GM12865 (cell line): ENCODE measurements around the gene ARAP3.
"Not testable (repeated sequence)": the region's sequence is repeated elsewhere in the genome, so short reads cannot be mapped to it uniquely, and the experiment has no call there.

Experiments
- DNase-seq: peaks from one replicate; pipeline ENCODE4 v3.0.0; 2010; ENCODE audit warnings: low read depth
- H3K4me3 ChIP-seq: 2 replicates; pipeline ENCODE4 v1.5.1; 2011; ENCODE audit warnings: mild to moderate bottlenecking, low read depth, low read length, control low read depth
- TF ChIP-seq, protein P1 (sequence below): IDR thresholded peaks from 2 replicates; pipeline ENCODE4 v1.5.1; 2011; ENCODE audit warnings: low read length, control low read depth, low read depth, inconsistent platforms; ENCODE audit not compliant: insufficient read depth; ENCODE audit errors: missing control alignments

Gene ARAP3, protein sequence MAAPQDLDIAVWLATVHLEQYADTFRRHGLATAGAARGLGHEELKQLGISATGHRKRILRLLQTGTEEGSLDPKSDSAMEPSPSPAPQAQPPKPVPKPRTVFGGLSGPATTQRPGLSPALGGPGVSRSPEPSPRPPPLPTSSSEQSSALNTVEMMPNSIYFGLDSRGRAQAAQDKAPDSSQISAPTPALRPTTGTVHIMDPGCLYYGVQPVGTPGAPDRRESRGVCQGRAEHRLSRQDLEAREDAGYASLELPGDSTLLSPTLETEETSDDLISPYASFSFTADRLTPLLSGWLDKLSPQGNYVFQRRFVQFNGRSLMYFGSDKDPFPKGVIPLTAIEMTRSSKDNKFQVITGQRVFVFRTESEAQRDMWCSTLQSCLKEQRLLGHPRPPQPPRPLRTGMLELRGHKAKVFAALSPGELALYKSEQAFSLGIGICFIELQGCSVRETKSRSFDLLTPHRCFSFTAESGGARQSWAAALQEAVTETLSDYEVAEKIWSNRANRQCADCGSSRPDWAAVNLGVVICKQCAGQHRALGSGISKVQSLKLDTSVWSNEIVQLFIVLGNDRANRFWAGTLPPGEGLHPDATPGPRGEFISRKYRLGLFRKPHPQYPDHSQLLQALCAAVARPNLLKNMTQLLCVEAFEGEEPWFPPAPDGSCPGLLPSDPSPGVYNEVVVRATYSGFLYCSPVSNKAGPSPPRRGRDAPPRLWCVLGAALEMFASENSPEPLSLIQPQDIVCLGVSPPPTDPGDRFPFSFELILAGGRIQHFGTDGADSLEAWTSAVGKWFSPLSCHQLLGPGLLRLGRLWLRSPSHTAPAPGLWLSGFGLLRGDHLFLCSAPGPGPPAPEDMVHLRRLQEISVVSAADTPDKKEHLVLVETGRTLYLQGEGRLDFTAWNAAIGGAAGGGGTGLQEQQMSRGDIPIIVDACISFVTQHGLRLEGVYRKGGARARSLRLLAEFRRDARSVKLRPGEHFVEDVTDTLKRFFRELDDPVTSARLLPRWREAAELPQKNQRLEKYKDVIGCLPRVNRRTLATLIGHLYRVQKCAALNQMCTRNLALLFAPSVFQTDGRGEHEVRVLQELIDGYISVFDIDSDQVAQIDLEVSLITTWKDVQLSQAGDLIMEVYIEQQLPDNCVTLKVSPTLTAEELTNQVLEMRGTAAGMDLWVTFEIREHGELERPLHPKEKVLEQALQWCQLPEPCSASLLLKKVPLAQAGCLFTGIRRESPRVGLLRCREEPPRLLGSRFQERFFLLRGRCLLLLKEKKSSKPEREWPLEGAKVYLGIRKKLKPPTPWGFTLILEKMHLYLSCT (N-terminal part only)

DNA sequence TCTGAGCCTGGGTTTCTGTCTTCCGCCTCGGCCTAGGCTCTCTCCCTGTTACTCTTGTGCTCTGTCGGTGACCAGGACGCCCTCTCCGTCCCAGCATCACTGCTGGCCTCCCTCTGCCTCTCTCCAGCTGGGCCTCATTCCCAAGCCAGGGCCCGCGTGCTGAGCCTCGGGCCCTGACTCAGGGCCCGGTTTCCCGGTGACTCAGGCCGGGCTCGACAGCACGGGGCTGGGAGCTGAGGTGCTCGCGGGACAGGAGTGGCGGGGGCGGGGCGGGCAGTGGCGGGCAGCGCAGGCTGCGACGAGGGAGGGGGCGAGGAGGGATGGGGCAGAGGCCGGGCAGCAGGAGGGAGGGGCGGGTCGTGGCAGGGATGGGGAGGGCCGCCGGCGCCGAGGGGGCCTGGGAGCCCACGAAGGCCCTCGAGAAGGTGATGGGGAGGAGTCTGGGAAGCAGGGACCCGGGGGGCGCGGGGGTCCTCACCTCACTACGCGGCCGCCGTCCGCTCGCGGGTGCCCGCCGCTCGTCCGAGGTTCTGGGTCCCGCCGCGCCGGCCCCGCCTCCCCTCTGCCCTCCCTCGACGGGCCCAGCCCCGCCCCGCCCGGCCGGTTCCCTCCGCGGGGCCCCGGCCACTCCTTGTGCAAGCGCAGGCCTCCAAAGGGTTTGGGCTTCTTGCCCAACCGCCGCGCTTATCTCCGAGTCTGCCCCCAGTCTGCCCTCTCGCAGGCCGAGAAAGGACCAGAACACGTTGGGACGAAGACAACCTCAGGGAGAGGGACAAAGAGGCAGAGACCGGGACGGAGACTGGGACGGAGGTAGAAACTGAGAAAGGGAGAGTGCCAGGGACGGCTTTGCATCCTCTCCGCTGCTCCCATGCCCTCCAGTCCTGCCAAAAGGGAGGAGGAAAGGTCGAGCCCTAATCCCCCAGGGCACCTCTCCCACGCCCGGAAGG lies at the start of gene ARAP3:
Gene ARAP3, minus strand, starts transcription at position 536 of the 947 bp plus-strand sequence. CDS start 1,744 bp downstream, outside the sequence.
- H3K4me3 ChIP-seq = no peak within 1 kb of the TSS
- DNase-seq = no peak
- TF ChIP-seq, protein P1, sequence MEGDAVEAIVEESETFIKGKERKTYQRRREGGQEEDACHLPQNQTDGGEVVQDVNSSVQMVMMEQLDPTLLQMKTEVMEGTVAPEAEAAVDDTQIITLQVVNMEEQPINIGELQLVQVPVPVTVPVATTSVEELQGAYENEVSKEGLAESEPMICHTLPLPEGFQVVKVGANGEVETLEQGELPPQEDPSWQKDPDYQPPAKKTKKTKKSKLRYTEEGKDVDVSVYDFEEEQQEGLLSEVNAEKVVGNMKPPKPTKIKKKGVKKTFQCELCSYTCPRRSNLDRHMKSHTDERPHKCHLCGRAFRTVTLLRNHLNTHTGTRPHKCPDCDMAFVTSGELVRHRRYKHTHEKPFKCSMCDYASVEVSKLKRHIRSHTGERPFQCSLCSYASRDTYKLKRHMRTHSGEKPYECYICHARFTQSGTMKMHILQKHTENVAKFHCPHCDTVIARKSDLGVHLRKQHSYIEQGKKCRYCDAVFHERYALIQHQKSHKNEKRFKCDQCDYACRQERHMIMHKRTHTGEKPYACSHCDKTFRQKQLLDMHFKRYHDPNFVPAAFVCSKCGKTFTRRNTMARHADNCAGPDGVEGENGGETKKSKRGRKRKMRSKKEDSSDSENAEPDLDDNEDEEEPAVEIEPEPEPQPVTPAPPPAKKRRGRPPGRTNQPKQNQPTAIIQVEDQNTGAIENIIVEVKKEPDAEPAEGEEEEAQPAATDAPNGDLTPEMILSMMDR = no peak

DNA sequence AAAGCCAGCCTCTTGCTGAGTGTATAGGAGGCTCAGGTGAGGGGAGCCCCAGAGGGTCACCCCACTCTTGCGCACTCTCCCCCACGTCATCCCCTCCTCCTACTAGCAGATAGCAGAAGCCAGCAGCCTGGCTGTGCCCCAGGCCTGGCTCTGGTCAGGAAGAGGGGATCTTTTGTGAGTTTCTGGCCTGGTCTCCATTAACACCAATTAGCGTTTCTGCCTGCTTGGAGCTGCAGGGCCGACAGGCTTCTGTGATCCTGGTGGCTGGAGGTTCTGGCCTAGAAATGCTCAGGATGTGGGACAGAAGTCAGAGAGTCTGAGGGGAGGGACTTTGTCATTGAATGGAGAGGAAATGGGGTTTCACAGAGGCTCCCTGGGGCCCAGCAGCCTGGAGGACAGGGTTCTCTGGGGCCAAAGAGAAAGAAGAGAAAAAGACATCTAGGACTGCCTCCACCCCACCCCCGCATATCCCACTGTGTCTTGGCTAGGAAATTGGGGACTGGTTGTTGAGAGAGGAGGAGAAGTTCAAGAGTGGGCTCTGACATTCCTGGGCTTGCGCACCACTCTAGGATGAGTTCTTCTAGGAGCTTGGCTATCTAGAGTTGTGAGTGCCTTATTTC lies 47.5 kb upstream of the ARAP3 start:
- TF ChIP-seq, protein P1 = no peak
- DNase-seq = no peak
- no peak overlapping the region for H3K4me3 ChIP-seq

DNA sequence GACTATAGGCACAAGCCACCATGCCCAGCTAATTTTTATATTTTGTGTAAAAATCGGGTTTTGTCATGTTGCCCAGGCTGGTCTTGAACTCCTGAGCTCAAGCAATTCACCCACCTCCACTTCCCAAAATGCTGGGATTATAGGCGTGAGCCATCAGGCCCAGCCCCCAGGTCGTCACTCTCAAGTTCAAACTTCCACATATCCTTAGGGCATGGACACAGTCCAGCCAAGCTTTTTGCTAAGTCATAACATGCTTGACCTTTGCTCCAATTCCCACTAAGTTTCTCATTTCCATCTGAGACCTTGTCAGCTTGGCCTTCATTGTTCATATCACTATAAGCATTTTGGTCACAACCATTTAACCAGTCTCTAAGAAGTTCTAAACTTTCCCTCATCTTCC lies 43.9 kb upstream of the ARAP3 start:
- DNase-seq = no peak
- TF ChIP-seq, protein P1 = no peak
- H3K4me3 ChIP-seq = no peak overlapping the region

DNA sequence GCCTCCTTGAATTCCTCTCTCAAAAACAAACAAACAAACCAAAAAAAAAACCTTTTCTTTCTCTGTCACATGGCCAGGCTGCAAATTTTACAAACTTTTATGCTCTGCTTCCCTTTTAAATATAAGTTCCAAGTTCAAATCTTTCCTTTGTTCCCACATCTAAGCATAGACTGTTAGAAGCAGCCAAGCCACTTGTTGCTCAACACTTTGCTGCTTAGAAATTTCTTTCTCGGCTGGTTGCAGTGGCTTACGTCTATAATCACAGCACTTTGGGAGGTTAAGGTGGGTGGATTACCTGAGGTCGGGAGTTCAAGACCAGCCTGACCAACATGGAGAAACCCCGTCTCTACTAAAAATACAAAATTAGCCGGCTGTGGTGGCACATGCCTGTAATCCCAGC lies 43.1 kb upstream of the ARAP3 start:
- not testable (repeated sequence) for H3K4me3 ChIP-seq, DNase-seq

DNA sequence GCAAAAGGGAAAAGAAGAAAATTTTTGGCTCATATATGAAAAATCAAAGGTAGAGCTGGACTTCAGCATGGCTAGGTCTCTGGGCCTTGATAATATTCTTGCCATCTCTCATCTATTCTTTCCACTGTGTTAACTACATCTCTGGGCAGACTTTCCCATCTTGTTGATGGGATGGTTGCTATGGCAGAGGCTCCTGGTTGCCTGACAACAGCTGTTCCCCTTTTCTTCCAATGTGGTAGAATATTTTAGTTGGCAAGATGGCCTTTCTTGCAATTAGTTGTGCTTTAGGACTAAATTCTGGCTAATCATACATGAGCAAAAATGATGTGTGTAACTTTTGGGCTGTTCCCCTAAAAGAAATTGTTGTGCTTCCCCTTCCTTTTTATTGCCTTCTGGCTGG lies 40.2 kb upstream of the ARAP3 start:
- DNase-seq = no peak
- TF ChIP-seq, protein P1 = no peak
- no peak overlapping the region for H3K4me3 ChIP-seq

DNA sequence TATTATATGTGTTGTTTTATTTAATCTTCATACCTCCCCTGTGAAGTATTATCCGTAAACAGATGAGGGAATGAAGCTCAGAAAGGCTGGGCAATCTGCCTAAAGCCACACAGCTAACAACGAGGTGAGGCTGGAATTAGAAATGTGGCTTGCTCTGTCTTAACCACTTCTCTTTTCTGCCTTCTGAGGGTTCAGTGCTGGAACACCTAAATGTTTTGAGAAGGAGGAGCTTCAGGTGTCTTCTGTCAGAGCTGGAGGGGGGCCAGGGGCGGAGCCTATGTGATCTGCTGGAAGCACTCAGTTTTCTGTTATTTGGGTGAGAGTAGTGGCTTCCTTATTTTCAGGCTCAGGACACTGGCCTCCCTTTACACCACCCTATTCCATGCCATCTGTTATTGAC lies 35.0 kb upstream of the ARAP3 start:
- DNase-seq = peak; percentile 21
- TF ChIP-seq, protein P1 = no peak
- no peak overlapping the region for H3K4me3 ChIP-seq
